Sciatic nerve (tissue), 2 donors: Measurements from ENCODE around the gene INO80. TPM values are rescaled to one million over a fixed set of nuclear protein-coding genes. Genes with fewer than 3 reads are reported as not detected.
A peak's percentile ranks its signal among the peaks of the same experiment; 100 is the strongest.

Experiments
- ATAC-seq: fragments of 200-7000 bp; cut with Tn5 transposase; one replicate; pipeline ENCODE4 v1.9.1; 2020; ENCODE audit warnings: mild to moderate bottlenecking, moderate library complexity
- DNase-seq: peaks from one replicate; pipeline ENCODE4 v3.0.0-alpha.2; 2020; ENCODE audit warnings: low spot score
- intact Hi-C: fragments of 100-400 bp; cut with DNase I; formaldehyde crosslinking; loops from one replicate; pipeline ENCODE4 v1.14.2; 2022
- total RNA-seq: library from RNA; stranded (reverse); fragmentation: NEBNext Ultra II Directional; extraction: Animal tissue kit (Norgen Biotek cat#: 25700); gene quantifications from one replicate; pipeline ENCODE4 v1.2.1, GENCODE V29; 2021
- donor health status: DM: no; HTN: no; CAD: no.
- donor health status: DM: no; HTN: no; CAD: no.

The INO80 gene
- total RNA-seq, 1 donor from 2014 or later, result 30.2 TPM

DNA sequence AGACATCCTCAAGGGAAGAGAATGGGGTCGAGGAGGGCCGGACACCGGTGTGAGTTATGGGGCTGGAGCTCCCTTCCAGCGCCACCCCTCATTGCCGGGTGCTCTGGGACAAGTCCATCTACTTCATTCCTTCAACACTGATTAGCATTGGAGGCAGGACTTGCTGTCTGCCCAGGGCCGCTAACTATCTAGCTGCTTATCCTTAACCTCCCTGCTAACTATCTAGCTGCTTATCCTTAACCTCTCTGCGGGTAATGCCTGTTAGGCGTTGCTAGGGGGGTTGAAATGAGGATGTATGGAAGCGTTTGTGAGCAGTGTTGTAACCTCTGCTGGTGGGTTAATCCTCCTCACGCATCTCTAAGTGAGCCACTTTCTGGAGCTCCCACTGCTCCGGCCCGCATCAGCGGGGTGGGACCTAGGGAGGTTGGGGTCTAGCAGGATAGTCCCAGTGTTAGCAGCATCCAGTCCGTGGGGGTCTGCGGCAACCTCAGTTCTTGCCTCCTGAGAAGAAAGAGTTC is 173.7 kb downstream of the INO80 start:
- intact Hi-C loops, result no loop called here
- ATAC-seq, result peak; percentile 24
- no peak for DNase-seq

DNA sequence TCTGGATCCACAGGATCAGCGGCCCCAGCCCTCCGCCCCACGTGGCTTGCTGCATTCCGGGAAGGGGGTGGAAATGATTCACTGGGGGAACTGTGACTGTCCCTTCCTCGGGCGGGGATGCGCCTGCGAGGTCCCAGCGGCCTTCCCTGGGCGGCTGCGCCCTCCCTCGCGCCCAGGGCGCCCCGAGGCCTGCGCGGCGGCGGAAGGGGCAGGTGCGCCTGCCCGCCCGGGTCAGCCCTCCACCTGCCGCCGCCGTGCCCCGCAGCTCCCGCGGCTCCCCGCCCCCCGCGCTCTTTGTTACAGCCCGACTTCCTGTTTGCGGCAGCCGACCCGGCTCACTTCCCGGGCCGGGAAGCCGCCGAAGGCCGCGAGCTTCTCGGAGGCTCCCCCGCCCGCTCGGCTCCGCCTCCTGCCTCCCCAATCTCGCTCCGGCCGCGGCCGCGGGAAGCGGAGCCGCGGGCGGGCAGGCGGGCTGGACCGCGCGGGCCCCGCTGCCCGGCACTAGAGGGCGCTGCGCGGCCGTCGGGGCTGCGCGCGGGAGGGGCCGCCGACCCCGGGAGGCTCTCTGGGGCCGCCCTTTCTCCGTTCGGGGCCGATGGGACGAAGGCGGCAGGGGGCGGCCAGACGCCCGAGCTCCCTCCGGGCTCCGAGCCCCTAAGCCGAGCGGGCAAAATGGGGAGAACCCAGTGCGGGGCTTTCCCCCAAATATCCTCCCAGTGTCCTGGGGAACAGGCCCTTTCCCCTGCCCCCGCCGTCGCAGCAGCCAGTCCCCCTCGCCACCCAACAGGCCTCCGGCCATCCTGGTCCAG is 174.3 kb downstream of the INO80 start:
- intact Hi-C loops, result no loop called here
- peak; percentile 80 for ATAC-seq
- peak; percentile 83 for DNase-seq

DNA sequence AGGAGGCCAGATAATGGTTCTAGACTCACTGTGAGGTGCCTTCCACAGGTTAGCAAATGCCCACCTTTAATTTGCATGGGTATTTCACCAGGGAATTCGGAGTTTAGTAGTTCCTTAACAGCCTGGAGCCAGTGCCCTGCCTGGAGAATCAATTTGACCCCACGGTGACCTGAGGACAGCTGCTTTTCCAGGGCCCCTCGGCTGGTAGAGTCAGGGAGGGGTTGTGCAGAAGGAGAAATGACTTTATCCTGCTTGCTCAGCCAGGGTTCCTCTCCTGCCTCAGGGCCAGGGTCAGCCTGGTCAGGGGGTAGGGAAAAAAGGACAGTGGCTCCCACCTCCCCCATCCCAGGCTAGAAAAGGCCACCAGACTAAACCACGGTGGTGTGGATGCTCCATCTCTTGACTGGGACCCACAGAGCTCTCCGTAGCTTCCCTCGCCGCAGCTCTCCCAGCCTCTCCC is 175.0 kb downstream of the INO80 start:
- no peak for ATAC-seq

DNA sequence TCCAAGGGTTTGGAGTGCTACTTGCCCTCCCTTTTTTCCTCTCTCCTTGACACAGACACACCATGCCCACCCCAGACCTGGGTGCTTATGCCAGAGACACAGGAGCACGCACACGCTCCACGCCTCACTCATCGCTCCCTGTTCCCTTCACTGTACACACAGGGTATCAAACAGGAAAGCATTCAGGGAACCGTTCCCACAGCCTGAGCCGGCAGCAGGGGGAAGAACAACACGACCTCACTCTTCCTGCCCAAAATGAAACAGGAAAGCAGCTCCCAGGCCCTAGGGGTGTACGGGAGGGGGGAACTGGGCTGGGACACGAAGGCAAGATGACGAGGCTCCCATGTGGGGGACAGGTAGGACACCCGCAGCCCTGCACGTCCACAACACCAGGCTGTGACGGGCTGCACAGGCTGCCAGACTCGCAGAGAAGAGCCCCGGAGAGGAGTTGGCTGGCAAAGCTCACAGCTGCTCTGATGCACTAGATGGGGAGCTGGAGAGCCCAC is 175.7 kb downstream of the INO80 start:
- DNase-seq, result no peak
- ATAC-seq, result peak; percentile 25
- intact Hi-C loops, result no loop called here

More for the DNA sequence above, 175.0 kb downstream of the INO80 start:
- DNase-seq, result no peak
- intact Hi-C loops, result no loop called here

DNA sequence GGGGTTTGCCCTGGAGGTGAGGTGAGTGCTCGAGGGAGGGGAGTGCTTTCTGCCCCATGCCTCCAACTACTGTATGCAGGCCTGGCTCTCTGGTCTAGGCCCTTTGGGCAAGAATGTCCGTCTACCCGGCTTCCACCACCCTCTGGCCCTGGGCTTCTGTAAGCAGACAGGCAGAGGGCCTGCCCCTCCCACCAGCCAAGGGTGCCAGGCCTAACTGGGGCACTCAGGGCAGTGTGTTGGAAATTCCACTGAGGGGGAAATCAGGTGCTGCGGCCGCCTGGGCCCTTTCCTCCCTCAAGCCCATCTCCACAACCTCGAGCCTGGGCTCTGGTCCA is 177.6 kb downstream of the INO80 start:
- intact Hi-C loops, result no loop called here
- no peak for ATAC-seq
- DNase-seq, result no peak

DNA sequence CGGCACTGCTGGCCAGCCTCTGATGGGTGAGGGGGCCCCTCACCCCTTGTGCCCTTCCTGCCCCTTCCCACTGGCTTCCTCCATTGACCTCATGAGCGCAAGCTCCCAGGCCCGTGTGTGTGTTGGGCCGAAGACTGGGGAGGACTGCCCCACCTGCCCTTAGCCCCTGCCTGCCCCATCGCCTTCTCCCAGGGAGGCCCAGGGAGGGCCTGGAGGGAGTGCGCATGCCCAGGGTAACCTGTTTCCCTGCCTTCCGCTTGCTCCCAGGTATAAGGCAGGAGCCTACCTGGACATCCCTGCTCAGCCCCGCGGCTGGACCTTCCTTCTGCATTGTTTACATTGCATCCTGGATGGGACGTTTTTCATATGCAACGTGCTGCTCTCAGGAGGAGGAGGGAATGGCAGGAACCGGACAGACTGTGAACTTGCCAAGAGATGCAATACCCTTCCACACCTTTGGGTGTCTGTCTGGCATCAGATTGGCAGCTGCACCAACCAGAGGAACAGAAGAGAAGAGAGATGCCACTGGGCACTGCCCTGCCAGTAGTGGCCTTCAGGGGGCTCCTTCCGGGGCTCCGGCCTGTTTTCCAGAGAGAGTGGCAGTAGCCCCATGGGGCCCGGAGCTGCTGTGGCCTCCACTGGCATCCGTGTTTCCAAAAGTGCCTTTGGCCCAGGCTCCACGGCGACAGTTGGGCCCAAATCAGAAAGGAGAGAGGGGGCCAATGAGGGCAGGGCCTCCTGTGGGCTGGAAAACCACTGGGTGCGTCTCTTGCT is 178.1 kb downstream of the INO80 start:
- ATAC-seq (no peak), DNase-seq (no peak)
- intact Hi-C loops, result no loop called here

DNA sequence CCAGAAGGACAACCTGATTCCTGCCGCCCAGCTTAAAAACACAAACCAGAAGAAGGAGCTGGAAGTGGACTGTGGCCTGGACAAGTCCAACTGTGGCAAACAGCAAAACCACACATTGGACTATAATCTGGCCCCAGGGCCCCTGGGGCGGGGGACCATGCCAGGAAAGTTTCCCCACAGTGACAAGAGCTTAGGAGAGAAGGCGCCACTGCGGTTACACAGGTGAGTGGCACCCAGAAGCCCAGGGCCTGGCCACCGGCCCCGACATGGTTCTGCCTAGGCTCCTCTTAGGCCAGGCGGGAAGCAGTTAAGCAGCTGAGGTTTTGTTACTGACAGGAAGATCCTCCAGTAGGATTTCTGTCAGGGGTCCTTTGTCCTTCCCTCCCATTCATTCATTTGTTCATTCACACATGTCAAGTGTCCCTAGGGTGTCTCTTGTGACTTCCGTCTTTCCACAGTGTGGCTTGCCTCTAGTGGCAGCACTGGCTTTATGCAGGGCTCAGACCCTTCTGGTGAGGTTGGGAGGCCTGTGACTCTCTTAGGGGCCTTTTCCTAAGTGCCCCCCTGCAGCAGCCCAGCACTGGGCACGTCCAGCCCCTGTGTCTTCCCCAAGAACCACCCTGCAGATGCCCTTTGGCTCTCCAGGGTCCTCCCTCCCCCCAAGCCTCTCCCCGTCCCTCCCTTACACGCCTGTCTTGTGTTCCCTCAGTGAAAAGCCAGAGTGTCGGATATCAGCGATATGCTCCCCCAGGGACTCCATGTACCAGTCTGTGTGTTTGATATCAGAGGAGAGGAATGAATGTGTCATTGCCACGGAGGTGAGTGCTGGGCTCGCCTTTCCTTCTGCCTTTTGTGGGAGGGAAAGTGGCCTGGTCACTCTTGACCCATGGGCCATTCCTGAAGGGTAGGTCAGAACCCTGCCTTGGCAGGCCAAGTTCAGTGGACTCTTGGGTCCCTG is 179.1 kb downstream of the INO80 start:
- intact Hi-C loops, result no loop called here
- no peak for ATAC-seq
- no peak for DNase-seq

DNA sequence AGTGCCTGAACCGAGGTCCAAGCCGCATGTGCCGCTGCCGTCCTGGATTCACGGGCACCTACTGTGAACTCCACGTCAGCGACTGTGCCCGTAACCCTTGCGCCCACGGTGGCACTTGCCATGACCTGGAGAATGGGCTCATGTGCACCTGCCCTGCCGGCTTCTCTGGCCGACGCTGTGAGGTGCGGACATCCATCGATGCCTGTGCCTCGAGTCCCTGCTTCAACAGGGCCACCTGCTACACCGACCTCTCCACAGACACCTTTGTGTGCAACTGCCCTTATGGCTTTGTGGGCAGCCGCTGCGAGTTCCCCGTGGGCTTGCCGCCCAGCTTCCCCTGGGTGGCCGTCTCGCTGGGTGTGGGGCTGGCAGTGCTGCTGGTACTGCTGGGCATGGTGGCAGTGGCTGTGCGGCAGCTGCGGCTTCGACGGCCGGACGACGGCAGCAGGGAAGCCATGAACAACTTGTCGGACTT is 179.8 kb downstream of the INO80 start:
- DNase-seq (no peak), ATAC-seq (no peak)
- intact Hi-C loops, result no loop called here

DNA sequence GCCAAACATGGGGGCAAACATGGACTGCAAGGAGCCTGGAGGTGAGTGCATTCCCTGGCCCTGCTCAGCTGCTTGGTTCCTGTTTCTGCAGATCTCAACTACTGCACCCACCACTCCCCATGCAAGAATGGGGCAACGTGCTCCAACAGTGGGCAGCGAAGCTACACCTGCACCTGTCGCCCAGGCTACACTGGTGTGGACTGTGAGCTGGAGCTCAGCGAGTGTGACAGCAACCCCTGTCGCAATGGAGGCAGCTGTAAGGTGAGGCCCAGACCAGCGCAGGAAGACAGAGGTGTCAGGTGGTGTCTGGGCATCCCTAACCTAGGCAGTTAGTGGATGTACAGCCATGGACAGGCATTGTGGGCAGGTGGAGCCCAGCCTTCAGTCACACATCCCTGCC is 181.6 kb downstream of the INO80 start:
- no peak for DNase-seq
- intact Hi-C loops, result no loop called here

DNA sequence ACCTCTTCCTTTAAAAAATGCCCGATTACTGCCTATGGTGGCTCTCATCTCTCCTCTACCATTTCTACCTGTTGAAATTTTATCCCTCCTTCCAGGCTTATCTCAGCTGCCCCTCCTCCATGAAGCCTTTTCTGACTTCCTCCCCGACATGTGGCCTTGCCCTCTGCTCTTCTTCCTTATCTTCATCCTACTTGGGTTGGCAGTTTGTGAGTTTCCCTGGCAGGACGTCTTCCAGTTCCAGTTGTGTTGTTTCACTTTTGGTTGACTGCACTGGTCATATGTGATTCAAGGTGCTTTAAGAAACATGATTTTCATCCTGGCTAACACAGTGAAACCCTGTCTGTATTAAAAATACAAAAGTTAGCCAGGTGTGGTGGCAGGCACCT is 182.6 kb downstream of the INO80 start:
- intact Hi-C loops, result no loop called here
- ATAC-seq, result no peak
- DNase-seq, result no peak

More for the DNA sequence above, 181.6 kb downstream of the INO80 start:
- no peak for ATAC-seq

DNA sequence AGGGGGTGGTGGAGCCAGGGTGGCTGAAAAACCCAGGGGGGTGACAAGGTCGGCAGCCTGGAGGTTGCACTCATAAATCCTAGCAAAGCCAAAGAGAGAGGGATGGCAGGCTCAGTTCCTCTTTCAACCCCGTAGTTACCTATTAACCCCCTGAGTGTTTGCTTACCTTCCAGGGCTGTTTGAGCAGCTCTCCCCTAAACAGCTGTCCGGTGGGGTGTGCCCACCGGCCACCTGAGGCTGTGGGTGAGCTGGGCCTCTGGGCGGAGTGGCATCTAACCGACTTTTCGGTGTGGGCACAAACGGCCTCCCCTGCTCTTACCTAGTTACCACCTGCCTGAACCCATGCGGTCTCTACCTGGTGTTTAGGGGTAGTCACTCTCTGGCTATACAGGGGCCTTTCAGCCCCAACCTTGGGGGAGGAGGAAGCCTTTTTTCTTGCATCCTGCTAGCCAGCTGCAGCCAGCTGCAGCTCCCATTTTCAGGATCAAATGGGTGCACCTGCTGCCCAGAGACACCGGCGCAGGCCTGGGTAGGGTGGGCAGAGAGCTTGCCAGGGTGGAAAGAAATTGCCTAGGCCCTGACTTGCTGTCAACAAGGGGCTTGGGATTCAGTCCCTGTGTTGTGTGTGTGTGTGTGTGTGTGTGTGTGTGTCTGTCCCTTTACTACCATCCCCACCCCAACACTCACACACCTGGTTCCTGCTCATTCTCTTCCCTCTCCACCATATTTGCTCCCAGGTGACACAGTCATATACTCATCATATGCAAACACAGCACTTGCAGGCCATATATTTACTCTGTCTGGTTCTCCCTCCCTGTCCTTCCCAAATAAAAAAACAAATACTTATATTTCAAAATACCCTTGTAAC is 183.2 kb downstream of the INO80 start:
- no peak for DNase-seq

DNA sequence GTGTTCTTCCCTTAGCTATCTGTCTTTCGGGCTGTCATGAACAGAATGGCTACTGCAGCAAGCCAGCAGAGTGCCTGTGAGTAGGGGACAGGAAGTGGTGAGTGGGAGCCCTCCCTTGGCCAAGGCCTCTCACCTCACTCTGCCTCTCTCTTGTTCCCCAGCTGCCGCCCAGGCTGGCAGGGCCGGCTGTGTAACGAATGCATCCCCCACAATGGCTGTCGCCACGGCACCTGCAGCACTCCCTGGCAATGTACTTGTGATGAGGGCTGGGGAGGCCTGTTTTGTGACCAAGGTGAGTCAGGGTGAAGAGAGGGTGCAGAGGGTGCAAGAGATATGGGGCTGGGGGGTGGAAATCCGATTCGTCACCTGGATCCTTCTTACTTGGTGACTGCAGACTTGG is 183.9 kb downstream of the INO80 start:
- DNase-seq, result no peak
- ATAC-seq, result no peak
- intact Hi-C loops, result no loop called here

More for the DNA sequence above, 183.2 kb downstream of the INO80 start:
- no peak for ATAC-seq
- intact Hi-C loops, result no loop called here

DNA sequence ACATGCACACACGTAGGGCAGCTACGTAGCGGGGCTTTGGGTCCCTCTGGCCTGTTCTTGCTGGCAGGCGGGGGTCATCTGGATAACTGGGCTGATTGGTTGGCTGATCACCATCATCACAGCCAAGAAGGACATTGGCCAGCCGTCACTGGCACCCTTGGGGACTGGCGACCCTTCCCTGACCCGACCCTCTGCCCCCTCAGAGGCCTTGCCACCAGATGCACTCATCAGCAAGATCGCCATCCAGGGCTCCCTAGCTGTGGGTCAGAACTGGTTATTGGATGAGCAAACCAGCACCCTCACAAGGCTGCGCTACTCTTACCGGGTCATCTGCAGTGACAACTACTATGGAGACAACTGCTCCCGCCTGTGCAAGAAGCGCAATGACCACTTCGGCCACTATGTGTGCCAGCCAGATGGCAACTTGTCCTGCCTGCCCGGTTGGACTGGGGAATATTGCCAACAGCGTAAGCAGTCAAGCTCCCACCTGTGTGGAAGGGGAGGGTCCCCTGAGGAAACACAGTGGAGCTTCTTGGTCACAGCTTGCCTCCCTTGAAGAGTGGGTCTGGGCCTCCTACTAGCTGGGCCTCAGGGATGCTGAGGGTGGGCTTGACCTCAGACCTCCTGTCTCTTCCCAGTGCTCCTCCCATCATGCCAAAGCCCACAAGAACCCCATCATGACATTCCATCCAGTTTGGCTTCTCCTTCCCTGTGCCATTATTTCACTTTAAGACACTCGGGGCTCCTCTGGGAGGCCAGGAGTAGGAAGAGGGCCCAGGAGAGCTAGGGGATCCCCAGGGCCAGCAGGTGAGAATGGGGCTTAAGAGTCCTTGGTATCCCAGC is 184.6 kb downstream of the INO80 start:
- DNase-seq (no peak), ATAC-seq (no peak)
- intact Hi-C loops, result no loop called here

DNA sequence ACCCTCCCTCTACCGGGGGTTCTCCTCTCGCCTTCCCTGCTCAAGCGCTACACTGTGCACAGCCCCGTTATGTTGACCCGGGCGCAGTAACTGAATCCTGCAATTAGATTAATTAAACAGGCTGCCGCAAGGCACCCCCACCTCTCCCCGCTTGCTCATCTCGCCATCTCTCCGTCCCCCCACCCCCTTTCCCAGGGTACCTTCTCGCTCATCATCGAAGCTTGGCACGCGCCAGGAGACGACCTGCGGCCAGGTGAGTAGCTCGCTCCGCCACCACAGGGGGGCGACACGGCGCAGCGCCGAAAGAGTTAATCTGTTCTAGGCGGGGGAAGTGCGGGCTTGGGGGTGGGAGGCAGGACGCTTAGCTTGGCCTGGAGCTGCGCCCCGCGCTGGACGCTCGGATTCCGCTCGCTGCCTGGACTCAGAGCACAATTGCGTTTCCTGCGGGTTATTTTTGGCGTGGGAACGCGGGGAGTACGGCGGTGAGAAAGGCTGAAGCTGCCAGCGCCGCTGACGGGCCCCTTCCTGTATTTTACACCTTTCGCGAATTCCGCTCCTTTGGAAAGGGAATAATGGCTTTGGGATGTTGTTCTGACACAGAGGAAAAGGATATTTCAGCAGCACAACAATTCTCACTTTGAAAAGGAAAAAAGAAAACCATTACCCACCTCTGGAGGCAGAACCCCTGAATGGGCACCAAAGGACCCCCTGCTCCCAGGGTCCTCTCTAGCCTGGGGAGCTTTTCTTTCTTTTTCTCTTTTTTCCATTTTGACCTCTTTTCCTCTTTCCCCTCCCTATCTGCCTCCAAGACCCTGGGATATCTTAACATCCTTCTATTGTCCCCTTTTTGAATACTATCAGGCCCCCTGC is 185.4 kb downstream of the INO80 start:
- intact Hi-C loops, result no loop called here
- no peak for DNase-seq
- peak; percentile 7 for ATAC-seq

DNA sequence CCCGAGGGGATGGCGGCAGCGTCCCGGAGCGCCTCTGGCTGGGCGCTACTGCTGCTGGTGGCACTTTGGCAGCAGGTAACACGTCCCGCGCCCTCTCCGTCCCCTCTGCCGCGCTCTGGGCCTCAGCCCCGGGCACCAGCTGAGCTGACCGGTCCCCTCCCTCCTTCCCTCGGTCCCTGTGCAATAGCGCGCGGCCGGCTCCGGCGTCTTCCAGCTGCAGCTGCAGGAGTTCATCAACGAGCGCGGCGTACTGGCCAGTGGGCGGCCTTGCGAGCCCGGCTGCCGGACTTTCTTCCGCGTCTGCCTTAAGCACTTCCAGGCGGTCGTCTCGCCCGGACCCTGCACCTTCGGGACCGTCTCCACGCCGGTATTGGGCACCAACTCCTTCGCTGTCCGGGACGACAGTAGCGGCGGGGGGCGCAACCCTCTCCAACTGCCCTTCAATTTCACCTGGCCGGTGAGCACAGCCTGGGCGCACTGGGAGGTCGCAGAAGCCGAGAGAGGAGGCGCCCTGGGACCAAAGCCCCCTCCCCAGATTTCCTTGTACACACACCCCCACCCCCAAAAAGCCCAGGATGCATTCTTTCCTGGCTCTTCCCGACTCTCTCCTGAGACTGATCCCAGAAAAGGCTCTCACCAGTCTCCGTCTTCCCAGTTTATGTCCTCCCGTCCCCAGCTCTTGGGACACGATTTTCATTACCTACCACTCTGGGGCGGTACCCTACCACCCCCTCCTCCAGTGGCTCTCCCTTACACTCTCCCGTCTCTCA is 186.2 kb downstream of the INO80 start:
- ATAC-seq (peak; percentile 50), DNase-seq (peak; percentile 78)
- intact Hi-C loops, result no loop called here
